GM18870 (cell line): Measurements from ENCODE around the gene WWP2.
"Not testable (repeated sequence)": the region's sequence is repeated elsewhere in the genome, so short reads cannot be mapped to it uniquely, and the experiment has no call there.

Source experiments
- ATAC-seq: cut with Tn5 transposase; IDR thresholded peaks from one replicate; pipeline ENCODE4 v1.9.1; 2021; ENCODE audit warnings: moderate library complexity; ENCODE audit not compliant: unreplicated experiment

The WWP2 gene

GRCh38 chr16:69793526-69793925 is 31.4 kb downstream of the WWP2 start:
- ATAC-seq: no peak

GRCh38 chr16:69794486-69794885 is 32.4 kb downstream of the WWP2 start:
- ATAC-seq: no peak

DNA sequence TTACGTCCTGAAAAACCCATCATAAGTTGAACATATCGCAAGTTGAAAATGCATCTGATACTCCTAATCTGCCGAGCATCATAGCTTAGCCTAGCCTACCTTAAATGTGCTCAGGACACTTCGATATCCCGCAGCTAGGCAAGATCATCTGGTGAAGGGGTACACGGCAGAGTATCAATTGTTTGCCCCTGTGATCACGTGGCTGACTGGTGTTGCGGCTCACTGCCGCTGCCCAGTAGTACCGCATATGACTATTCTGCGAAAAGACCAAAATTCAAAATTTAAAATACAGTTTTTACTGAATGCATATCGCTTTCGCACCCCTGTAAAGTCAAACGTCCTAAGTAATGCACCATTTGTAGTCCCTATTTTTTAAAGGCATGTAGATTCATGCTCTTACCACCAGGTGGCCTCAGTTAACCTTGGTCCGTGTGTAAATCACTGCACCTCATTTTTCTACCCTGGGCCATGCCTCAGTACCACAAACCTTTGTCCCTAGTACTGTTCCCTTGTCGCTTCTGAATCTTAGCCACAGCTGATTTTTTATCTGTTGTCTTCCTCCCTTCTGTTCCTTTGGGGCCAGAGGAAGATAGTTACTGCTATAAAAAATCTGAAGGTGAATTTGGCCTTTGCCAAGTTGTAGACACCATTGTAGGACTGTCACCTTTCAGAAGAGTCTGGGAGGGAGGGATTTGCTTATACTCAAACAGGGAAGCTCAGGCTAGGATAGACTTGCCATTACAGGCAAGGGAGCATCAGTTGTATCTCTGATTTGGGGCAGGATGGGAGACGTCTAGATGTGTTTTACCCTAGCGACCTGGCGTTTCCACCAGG is 34.4 kb downstream of the WWP2 start:
- no peak for ATAC-seq

DNA sequence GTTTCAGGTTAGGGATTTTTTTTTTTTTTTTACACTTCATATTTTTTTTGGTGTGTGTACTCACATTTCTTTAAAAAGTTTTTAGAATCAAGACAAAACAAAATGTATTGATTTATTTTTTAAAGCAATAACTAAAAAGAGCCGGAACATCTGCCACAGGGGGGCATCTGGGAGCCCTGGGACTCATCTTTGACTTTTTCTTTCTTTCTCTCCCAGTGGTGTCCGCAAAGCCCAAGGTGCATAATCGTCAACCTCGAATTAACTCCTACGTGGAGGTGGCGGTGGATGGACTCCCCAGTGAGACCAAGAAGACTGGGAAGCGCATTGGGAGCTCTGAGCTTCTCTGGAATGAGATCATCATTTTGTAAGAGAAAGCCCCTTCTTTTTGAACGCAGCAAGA is 36.3 kb downstream of the WWP2 start:
- no peak for ATAC-seq

DNA sequence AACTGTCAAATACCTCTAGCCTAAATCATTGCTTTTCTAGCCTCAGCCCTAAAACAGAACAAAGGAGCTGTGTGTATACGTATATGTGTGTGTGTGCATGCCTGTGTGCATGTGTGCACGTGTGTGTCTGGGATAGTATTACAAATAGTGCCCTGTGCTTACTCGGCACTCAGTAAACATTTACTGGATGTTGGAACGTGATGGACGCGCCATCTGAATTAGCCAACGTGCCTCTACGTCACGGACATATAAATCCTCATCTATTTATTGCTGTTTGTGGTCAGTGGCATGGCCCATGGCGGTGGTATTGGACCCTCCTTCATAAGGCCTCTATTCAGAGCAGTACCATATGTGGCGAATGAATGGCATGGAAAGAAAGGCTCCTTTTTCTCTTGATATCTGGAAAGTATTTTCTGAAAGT is 37.5 kb downstream of the WWP2 start:
- no peak for ATAC-seq

DNA sequence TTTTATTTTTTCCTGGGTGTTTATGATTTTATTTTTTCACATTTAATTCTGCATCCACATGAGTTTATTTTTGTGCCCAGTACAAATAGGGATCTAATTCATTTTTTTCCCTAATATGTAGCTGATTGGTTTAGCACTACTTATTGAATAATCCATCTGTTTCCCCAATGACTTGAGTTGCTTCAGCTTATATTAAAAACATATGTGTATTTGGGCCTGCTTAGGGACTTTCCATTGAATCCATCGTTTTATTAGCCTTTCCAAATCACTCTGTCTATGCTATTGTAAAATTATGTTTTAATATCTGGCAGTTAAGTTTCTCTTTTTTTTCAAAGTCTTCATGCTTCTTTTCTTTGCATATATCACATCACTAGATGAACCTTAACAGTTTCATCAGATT is 42.2 kb downstream of the WWP2 start:
- no peak for ATAC-seq

DNA sequence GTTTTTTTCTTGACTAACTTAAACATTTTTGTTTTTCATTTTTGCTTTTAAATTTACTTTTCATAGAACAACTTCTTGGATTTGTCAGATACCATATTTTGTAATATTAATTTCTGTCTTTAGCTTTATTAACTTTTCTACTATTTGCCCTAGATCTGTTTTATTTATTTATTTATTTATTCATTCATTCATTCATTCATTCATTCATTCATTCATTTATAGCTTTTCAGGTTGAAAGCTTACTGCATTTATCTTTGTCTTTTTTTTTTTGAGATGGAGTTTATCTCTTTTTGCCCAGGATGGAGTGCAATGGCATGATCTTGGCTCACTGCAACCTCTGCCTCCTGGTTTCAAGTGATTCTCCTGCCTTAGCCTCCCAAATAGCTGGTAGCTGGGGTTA is 44.6 kb downstream of the WWP2 start:
- ATAC-seq: not testable (repeated sequence)

GRCh38 chr16:69812688-69813014 is 50.5 kb downstream of the WWP2 start:
- ATAC-seq: no peak

- ATAC-seq: no peak
Measured at GRCh38 chr16:69814078-69814477, 51.9 kb downstream of the WWP2 start.

DNA sequence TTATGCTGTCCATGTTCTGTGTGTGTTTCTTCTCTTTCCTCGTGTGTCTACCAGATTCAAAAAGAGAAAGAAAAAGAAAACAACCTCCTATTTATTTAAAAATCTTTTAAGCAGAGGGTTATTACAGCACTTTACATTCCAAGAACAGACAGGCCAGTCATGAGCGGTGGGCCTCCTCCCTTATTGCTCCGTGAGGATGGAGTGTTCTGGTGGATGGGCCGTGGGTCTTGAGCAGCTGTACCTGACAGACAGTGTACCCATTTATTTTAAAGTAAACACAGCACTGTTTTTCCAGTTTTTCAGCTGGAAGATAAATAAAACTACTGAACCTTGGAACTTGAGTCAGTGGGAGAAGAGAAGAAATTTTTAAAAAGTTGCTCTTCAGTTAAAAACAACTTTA is 52.4 kb downstream of the WWP2 start:
- ATAC-seq: no peak

DNA sequence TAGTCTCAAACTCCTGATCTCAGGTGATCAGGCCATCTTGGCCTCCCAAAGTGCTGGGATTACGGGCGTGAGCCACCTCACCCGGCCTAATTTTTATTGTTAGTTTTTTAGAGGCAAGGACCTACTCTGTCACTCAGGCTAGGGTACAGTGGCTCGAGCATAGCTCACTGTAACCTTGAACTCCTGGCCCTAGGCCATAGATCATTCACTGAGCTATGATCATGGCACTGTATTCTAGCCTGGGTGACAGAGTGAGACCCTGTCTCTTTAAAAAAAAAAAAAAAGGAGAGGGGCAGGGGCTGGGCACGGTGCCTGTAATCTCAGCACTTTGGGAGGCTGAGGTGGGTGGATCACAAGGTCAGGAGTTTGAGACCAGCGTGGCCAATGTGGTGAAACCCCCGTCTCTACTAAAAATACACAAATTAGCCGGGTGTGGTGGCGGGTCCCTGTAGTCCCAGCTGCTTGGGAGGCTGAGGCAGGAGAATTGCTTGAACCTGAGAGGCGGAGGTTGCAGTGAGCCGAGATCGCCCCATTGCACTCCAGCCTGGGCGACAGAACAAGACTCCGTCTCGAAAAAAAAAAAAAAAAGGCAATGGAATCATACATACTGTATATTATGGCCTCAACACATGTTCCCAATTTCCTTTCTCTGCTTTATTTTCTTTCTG is 53.2 kb downstream of the WWP2 start:
- not testable (repeated sequence) for ATAC-seq

- ATAC-seq: no peak
Measured at GRCh38 chr16:69816996-69817395, 54.9 kb downstream of the WWP2 start.

DNA sequence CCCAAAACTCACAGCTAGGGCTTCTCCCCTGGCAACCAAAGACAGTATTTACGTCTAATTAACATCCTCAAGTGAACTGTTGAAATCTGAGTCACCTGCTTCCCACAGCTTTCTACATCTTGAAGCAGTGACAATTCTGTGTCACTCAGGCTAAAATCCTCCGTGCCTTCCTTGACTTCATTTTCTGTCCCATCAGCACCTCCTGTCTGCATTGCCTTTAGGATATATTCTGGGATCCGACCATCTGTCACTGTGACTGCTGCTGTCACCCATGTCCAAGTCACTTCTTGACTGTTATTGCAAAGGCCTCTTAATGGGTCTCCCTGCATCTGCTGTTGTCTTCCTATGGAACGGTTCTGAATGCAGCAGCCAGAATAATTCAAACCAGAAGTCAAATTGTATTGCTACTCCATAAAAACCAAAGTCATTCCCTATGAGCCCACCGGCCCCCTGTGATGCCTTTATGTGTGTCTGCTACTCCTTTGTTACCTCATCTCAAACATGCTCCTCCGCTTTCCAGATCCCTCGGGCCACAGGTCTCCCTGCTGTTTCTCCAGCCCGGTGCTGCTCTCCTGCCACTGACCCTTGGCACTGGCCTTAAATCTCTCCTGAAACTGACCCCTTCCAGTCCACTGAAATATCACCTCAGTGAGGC is 56.9 kb downstream of the WWP2 start:
- no peak for ATAC-seq

DNA sequence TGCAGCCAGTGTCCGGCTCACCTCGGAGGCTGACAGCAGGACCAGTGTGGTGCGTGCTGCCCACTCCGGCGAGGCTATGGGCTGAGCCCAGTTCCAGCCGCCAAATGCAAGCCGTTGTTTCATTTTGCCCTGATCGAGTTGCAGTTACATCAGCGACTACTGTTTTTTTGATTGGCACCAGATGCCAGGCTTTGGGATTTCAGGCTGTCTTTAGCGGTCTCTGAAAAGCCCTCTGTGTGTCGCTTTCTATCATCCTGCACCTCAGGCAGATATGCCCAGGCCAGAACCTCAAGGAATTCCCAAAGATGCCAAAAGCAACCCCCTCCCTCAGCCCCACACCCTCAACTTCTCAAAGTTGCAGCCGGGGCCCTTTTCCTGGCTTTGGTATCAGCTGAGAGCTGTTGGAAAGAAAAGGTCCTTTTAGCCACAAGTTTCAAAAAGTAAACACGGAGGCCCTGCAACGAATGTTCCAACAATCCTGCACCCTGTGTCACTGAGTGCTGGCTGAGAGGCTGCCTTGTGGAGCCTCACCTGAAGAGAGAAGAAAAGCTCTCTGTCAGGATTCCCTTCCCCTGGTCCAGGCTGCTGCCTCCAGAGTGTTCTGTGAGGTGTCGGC is 58.9 kb downstream of the WWP2 start:
- ATAC-seq: no peak

DNA sequence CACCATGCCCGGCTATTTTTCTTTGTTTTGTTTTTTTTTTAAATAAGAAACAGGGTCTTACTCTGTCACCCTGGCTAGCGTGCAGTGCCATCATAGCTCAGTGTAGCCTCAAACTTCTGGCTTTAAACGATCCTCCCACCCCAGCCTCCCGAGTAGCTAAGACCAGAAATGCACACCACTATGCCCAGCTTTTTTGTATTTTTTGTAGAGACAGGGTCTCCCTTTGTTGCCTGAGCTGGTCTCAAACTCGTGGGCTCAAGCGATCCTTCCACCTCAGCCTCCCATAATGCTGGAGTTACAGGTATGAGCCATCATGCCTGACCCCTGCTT is 59.7 kb downstream of the WWP2 start:
- no peak for ATAC-seq

DNA sequence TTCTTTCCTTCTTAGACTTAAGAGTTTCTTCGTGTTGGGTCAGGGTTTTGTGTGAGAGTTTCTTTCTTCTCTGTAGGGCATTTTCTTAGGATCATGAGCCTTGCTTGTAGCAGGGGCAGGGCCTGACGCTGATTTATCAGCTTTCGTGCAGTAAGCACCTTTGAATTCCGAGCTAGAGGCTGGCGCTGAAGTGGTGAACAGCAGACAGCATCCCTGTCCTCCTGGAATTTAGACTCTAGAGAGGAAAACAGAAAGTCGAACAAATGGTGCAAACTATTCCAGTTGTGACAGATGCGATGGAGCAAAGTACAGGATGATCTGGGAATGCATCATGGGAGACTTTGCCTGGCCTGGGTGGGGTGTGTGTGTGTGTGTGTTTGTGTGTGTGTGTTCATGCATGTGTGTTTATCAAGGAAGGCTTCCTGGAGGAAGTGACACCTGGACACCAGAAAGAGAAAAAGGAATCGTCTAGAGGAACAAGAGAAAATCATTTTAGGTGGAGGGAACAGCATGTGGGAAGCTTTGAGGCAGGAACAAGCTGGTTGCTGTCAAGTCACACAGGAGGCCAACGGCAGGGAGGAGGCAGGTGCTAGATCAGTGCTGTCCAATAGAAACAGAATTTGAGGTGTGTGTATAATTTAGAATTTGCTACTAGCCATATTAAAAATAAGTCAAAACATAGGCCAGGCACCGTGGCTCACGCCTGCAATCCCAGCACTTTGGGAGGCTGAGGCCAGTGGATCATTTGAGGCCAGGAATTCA is 60.2 kb downstream of the WWP2 start:
- ATAC-seq: no peak

DNA sequence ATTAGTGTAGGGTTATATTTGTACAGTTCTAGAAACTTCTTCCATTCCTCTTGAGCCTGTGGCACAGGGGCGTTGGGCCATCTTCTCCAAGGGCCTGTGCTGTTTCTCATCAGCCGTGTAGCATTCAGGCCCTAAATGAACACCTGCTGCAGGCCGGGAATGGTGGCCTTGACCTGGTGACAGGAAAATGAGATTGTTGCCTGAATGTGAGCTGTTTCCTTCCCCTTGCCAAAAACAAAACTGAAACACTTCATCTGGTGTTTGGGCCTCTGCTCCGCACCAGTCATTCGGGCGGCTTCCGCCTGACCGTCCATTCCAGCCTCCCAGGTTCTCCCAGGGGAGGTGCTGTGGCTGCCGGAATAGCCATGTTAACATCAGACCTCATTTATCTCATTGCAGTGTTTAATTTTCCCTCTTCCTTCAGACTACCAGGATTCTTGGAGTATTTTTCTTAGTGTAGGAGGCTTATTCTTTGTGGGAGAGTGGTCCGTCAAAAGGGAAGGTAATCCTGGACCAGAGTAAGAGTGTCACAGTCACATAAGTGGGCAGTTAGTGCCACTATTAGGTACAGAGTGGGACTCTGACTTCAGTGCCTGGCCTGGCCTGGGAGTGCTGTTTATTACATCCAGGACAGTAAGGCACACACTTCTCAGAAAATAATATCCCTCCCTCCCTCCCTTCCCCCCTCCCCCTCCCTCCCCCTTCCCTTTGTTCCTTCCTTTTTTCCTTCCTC is 61.9 kb downstream of the WWP2 start:
- ATAC-seq: peak; percentile 79

GRCh38 chr16:69824564-69825142 is 62.5 kb downstream of the WWP2 start:
- ATAC-seq: not testable (repeated sequence)

DNA sequence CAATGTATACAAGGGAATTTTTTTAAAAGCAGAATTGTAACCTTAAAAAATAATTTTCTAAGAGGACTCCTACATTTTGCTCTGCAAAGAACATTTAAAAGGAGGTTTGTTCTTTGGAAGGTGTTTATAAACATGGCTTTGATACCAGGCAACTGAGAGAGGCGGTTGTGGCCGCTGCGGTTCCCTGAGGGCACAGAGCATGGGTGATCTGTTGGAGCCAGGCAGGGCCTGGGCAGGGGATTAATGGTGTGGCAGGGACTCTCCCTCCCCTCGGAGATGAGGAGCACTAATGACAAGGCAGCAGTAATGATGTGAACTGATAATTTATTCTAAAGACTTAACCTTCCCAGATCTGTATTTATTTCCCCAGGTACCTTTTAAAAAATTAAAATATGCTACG is 65.4 kb downstream of the WWP2 start:
- no peak for ATAC-seq

DNA sequence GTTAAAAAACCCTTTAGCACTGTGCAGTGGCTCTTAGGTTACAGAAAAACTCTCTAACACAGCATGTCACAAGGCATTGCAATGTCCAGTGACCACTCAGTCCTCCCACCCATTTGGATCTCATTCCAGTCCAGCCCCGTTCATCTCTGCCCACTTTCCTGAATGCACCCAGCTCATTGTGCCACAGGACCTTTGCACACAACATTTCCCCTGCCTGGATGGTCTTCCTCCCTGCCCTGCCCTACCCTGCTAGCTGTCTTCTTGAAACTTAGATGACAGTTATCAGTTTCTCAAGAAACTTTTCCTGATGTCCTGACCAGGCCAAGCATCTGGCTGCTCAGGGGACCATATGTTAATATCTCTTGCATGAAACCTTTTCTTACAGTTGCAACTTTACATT is 67.2 kb downstream of the WWP2 start:
- ATAC-seq: no peak
